Memory B cell (primary cell): ENCODE measurements around the gene HLCS.

Experiments used
- ATAC-seq: fragments of 150-1000 bp; cut with Tn5 transposase; 2 replicates; pipeline ENCODE4 v1.10.0; 2021; ENCODE audit warnings: low read depth, mild to moderate bottlenecking, moderate library complexity
- DNase-seq, 2 donors: peaks; one replicate each; pipeline ENCODE4 v3.0.0; 2022; ENCODE audit warnings: low spot score in 2 of 2
- H3K27ac Mint-ChIP-seq: one replicate; pipeline ENCODE4 v1.8.0; 2022; ENCODE audit warnings: mild to moderate bottlenecking, moderate library complexity, mixed read lengths
- H3K27me3 Mint-ChIP-seq: one replicate; pipeline ENCODE4 v1.8.0; 2022; ENCODE audit warnings: mixed read lengths
- H3K36me3 Mint-ChIP-seq: one replicate; pipeline ENCODE4 v1.8.0; 2022; ENCODE audit warnings: mild to moderate bottlenecking, mixed read lengths
- H3K4me1 Mint-ChIP-seq: one replicate; pipeline ENCODE4 v1.8.0; 2022; ENCODE audit warnings: mixed read lengths
- H3K4me3 Mint-ChIP-seq: one replicate; pipeline ENCODE4 v1.8.0; 2022; ENCODE audit warnings: mild to moderate bottlenecking, moderate library complexity, mixed read lengths
- H3K9me3 Mint-ChIP-seq: one replicate; pipeline ENCODE4 v1.8.0; 2022; ENCODE audit warnings: mixed read lengths

Gene HLCS

DNA sequence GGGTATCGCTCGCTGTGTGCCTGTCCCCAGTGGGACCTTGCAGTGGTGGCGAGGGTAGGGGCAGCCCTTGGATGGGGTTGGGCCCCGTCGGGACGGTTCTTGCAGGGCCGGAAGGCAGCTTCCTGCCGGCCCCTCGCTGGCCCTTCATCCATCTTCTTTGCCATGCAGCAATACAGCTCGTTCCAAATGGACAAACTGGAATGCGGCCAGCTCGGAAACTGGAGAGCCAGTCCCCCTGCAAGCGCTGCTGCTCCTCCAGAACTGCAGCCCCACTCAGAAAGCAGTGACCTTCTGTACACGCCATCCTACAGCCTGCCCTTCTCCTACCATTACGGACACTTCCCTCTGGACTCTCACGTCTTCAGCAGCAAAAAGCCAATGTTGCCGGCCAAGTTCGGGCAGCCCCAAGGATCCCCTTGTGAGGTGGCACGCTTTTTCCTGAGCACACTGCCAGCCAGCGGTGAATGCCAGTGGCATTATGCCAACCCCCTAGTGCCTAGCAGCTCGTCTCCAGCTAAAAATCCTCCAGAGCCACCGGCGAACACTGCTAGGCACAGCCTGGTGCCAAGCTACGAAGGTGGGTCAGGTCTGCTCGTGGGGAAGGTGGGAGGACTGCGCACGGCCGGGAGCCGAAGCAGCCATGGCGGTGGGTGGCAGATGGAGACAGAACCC, 221.8 kb downstream of the HLCS start:
- no peak overlapping the region for H3K4me3 Mint-ChIP-seq
- H3K9me3 Mint-ChIP-seq = no peaks in the 10 kb centered on the region
- H3K4me1 Mint-ChIP-seq = peaks cover 4% of the 10 kb centered on the region
- DNase-seq (no peak), ATAC-seq (no peak)
- no peak overlapping the region for H3K27ac Mint-ChIP-seq
- H3K27me3 Mint-ChIP-seq = peaks cover 28% of the 10 kb centered on the region
- H3K36me3 Mint-ChIP-seq = peaks cover under 1% of the 10 kb centered on the region

- peaks cover 4% of the 10 kb centered on the region for H3K4me1 Mint-ChIP-seq
- DNase-seq = no peak
- H3K27me3 Mint-ChIP-seq = peaks cover 28% of the 10 kb centered on the region
- H3K4me3 Mint-ChIP-seq = no peak overlapping the region
- H3K27ac Mint-ChIP-seq = no peak overlapping the region
- ATAC-seq = no peak
- no peaks in the 10 kb centered on the region for H3K36me3 Mint-ChIP-seq
- H3K9me3 Mint-ChIP-seq = no peaks in the 10 kb centered on the region
Observed at GRCh38 chr21:36744190-36744559, 222.3 kb downstream of the HLCS start.

DNA sequence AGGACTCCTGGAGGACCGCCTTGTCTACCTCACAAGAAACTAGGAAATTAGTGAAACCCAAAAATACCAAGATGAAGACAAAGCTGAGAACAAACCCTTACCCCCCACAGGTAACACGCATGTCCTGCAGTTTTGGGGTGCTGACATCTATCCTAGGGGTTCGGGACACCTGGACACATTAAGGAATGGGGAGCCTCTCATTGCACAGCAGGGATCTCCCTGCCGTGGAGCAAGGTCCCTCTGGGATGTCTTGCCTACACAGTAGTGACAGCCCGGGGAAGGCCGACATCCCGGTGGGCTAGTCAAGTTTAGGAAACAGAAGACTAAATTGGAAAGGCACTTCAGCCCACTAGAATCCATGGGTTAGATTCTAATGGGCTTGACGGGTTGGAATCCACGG, 223.0 kb downstream of the HLCS start:
- DNase-seq (no peak), ATAC-seq (no peak)
- H3K4me1 Mint-ChIP-seq = peaks cover 4% of the 10 kb centered on the region

GRCh38 chr21:36743008-36743407, 223.5 kb downstream of the HLCS start:
- ATAC-seq = no peak
- no peak for DNase-seq
- no peaks in the 10 kb centered on the region for H3K36me3 Mint-ChIP-seq
- H3K9me3 Mint-ChIP-seq = no peaks in the 10 kb centered on the region
- peaks cover 4% of the 10 kb centered on the region for H3K4me1 Mint-ChIP-seq
- no peak overlapping the region for H3K27ac Mint-ChIP-seq
- peaks cover 21% of the 10 kb centered on the region for H3K27me3 Mint-ChIP-seq
- H3K4me3 Mint-ChIP-seq = no peak overlapping the region

More for the DNA sequence above, 223.0 kb downstream of the HLCS start:
- H3K27me3 Mint-ChIP-seq = peaks cover 23% of the 10 kb centered on the region
- no peaks in the 10 kb centered on the region for H3K36me3 Mint-ChIP-seq
- H3K4me3 Mint-ChIP-seq = no peak overlapping the region
- no peak overlapping the region for H3K27ac Mint-ChIP-seq
- H3K9me3 Mint-ChIP-seq = no peaks in the 10 kb centered on the region

DNA sequence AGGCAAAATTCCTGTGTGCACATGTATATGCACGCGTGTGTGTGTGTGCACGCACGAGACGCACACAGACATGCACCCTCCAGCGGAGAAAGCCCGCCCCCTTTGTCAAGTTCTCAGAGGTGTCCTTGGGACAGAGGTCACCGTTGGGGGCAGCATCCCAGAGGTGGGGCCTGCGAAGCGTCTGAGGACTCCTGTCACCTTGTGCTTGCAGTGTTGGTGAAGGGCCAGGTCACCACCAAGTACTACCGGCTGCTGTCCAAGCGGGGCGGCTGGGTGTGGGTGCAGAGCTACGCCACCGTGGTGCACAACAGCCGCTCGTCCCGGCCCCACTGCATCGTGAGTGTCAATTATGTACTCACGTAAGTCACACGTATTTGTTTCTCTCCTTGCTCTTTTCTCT, 225.0 kb downstream of the HLCS start:
- Mint-ChIP-seq H3K27ac (no peak overlapping the region), H3K36me3 (peaks cover 3% of the 10 kb centered on the region), H3K4me3 (no peak overlapping the region), H3K9me3 (no peaks in the 10 kb centered on the region), H3K27me3 (peaks cover 21% of the 10 kb centered on the region), H3K4me1 (peaks cover 1% of the 10 kb centered on the region)
- DNase-seq (no peak), ATAC-seq (no peak)

GRCh38 chr21:36738489-36739126, 227.9 kb downstream of the HLCS start:
- peaks cover 12% of the 10 kb centered on the region for H3K27me3 Mint-ChIP-seq
- H3K27ac Mint-ChIP-seq = no peak overlapping the region
- no peak overlapping the region for H3K4me3 Mint-ChIP-seq
- no peaks in the 10 kb centered on the region for H3K4me1 Mint-ChIP-seq
- no peak for ATAC-seq
- H3K36me3 Mint-ChIP-seq = peaks cover 3% of the 10 kb centered on the region
- DNase-seq = no peak
- peaks cover 2% of the 10 kb centered on the region for H3K9me3 Mint-ChIP-seq

DNA sequence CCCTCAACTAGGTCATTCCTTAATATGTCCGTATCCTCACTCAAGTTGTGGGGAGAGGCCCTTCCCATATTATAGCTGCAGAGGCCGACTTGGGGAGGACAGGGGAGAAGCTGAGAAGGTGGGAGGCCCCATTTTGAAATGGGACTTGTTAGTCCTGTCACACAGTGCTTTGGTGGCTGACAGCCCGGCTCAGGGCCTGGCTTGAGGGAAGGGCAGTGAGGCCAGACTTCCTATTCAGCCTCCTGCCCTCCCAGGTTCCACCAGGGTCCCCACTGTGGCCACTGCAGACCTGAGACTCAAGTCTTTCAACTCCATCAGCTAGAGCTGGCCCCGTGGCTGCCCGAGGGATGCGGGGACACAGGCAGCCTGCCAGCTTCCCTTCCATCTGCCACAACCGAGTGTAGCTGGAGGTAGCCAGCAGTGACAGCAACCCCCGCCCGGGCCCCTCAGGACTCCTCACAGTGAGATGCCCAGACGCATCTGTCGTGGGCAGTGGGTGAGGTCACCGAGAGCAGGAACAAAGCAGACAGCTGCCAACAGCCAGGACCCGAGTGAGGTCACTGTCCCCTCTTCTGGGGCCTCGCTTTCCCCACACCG, 230.6 kb downstream of the HLCS start:
- DNase-seq (no peak), ATAC-seq (no peak)
- peaks cover 3% of the 10 kb centered on the region for H3K36me3 Mint-ChIP-seq
- H3K4me1 Mint-ChIP-seq = no peaks in the 10 kb centered on the region
- H3K4me3 Mint-ChIP-seq = no peak overlapping the region
- no peak overlapping the region for H3K27ac Mint-ChIP-seq
- peaks cover 2% of the 10 kb centered on the region for H3K9me3 Mint-ChIP-seq
- peaks cover 10% of the 10 kb centered on the region for H3K27me3 Mint-ChIP-seq

DNA sequence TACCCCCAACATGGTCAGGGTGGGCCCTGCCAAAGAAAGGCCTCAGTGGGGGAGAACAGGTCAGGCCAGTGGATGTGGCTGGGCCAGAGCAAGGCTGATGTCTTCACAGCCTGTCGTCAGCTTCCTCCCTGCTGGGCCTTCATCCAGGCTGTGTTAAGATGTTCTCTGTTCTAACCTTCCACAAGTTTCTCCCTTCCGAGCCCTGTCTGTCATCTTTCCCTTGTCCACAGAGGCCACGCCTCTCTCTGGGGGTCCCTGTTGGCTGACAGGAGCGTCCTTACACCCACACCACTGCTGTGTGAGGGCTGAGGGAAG, 231.3 kb downstream of the HLCS start:
- Mint-ChIP-seq H3K9me3 (peaks cover 2% of the 10 kb centered on the region), H3K4me1 (no peaks in the 10 kb centered on the region), H3K36me3 (peaks cover 3% of the 10 kb centered on the region), H3K27me3 (peaks cover 10% of the 10 kb centered on the region), H3K4me3 (no peak overlapping the region), H3K27ac (no peak overlapping the region)
- DNase-seq (no peak), ATAC-seq (no peak)

- H3K9me3 Mint-ChIP-seq = peaks cover 2% of the 10 kb centered on the region
- peaks cover 3% of the 10 kb centered on the region for H3K36me3 Mint-ChIP-seq
- DNase-seq (no peak), ATAC-seq (no peak)
- H3K27ac Mint-ChIP-seq = no peak overlapping the region
- H3K4me1 Mint-ChIP-seq = no peaks in the 10 kb centered on the region
- peaks cover 10% of the 10 kb centered on the region for H3K27me3 Mint-ChIP-seq
- H3K4me3 Mint-ChIP-seq = no peak overlapping the region
Observed at GRCh38 chr21:36734367-36735200, 231.9 kb downstream of the HLCS start.

DNA sequence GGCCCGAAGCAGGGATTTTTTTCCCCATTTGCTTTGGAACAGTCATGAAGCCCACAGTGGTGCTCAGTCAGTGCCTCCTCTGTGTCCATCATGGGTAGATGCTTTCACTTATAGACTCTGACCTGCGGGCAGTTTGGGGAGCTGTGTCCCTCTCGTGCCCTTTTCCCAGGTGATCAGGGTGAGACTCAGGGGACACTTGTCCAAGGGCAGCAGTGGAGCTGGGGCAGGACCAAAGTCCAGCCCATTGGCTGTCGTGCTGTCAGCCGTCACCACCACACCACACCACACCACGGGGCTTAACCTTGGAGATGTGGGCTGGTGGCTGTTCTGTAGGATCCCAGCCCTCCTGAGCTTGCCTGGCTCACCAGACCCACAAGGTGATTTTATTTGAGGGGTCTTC, 232.6 kb downstream of the HLCS start:
- DNase-seq = no peak
- no peaks in the 10 kb centered on the region for H3K4me1 Mint-ChIP-seq
- H3K9me3 Mint-ChIP-seq = peaks cover 2% of the 10 kb centered on the region
- H3K27ac Mint-ChIP-seq = no peak overlapping the region
- H3K27me3 Mint-ChIP-seq = peaks cover 7% of the 10 kb centered on the region
- peaks cover 3% of the 10 kb centered on the region for H3K36me3 Mint-ChIP-seq
- no peak overlapping the region for H3K4me3 Mint-ChIP-seq
- ATAC-seq = no peak

- ATAC-seq = no peak
- Mint-ChIP-seq H3K27ac (no peak overlapping the region), H3K4me3 (no peak overlapping the region), H3K4me1 (no peaks in the 10 kb centered on the region), H3K9me3 (peaks cover 2% of the 10 kb centered on the region), H3K27me3 (peaks cover 7% of the 10 kb centered on the region), H3K36me3 (peaks cover 3% of the 10 kb centered on the region)
- no peak for DNase-seq
Observed at GRCh38 chr21:36732761-36733160, 233.7 kb downstream of the HLCS start.

- Mint-ChIP-seq H3K27me3 (peaks cover 7% of the 10 kb centered on the region), H3K9me3 (peaks cover 2% of the 10 kb centered on the region), H3K27ac (no peak overlapping the region), H3K4me1 (no peaks in the 10 kb centered on the region), H3K4me3 (no peak overlapping the region), H3K36me3 (peaks cover 3% of the 10 kb centered on the region)
- DNase-seq = no peak
- ATAC-seq = no peak
Observed at GRCh38 chr21:36732217-36732616, 234.3 kb downstream of the HLCS start.

- Mint-ChIP-seq H3K36me3 (no peaks in the 10 kb centered on the region), H3K4me3 (no peak overlapping the region), H3K4me1 (no peaks in the 10 kb centered on the region), H3K27ac (no peak overlapping the region), H3K9me3 (peaks cover 2% of the 10 kb centered on the region), H3K27me3 (peaks cover 4% of the 10 kb centered on the region)
- DNase-seq = no peak
- ATAC-seq = no peak
Observed at GRCh38 chr21:36730291-36731281, 235.9 kb downstream of the HLCS start.
